HepG2 (cell line): Measurements from ENCODE around the gene KRT6B. TPM values are rescaled to one million over a fixed set of nuclear protein-coding genes. Genes with fewer than 3 reads are reported as not detected.

Source experiments
- ATAC-seq: fragments of 200-7000 bp; cut with Tn5 transposase; 3 replicates; pipeline ENCODE4 v1.9.1; 2020; ENCODE audit warnings: mild to moderate bottlenecking, moderate library complexity
- BruUV-seq: library from RNA; stranded (reverse); fragments of 400-500 nt; replicated peaks from 2 replicates; lab custom pipeline; 2021; lab: Mats Ljungman, UMichigan
- CTCF ChIA-PET: fragments of 300-600 bp; formaldehyde crosslinking; extraction: SDS; loops from one replicate; lab custom pipeline; 2021; ENCODE audit warnings: low total read pairs, inconsistent platforms, low intra/inter-chr PET ratio; lab: Yijun Ruan, JAX
- POLR2A ChIA-PET: fragments of 350-600 bp; sonication (Branson Sonifier 250); formaldehyde crosslinking; loops from one replicate; lab custom pipeline; 2020; ENCODE audit warnings: antibody characterized with exemption, inconsistent platforms; lab: Yijun Ruan, JAX
- DNase-seq: peaks from one replicate; pipeline ENCODE4 v3.0.0-alpha.2; 2015; ENCODE audit warnings: low spot score
- FAIRE-seq: peaks from 3 replicates; lab custom pipeline; 2011; peaks lifted over from hg19 to GRCh38; lab: Jason Lieb, UNC
- H2AFZ ChIP-seq: one replicate; pipeline ENCODE4 v1.6.1; 2011; ENCODE audit warnings: low read length, inconsistent platforms
- H3K27ac ChIP-seq: fragments of 300-600 bp; 3 replicates; pipeline ENCODE4 v1.8.0; 2011; ENCODE audit warnings: mixed run types, mild to moderate bottlenecking, mixed read lengths, low read length, inconsistent platforms; ENCODE audit not compliant: insufficient read depth; ENCODE audit errors: extremely low read length
- H3K27me3 ChIP-seq, 2 experiments: fragments of 200-600 bp in 1 of 2; 2 replicates in 1 of 2; 3 replicates in 1 of 2; pipeline versions ENCODE4 v1.6.0 to v1.8.0; 2011; ENCODE audit warnings: low read length in 2 of 2, mild to moderate bottlenecking in 2 of 2, moderate library complexity in 2 of 2, inconsistent platforms in 1 of 2; ENCODE audit not compliant: insufficient read depth in 2 of 2, control insufficient read depth in 1 of 2
- H3K36me3 ChIP-seq, 2 experiments: fragments of 200-600 bp in 1 of 2; replicated peaks in 1 of 2; 2 replicates in 1 of 2; 3 replicates in 1 of 2; pipeline versions ENCODE4 v1.5.1 to v1.8.0; 2011; ENCODE audit warnings: low read length in 2 of 2, inconsistent platforms in 1 of 2; ENCODE audit not compliant: insufficient read depth in 2 of 2, control insufficient read depth in 1 of 2
- H3K4me1 ChIP-seq: 2 replicates; pipeline ENCODE4 v1.5.1; 2012; ENCODE audit warnings: low read length, inconsistent platforms; ENCODE audit not compliant: insufficient read depth
- H3K4me2 ChIP-seq: 2 replicates; pipeline ENCODE4 v1.6.0; 2011; ENCODE audit warnings: low read depth, low read length, inconsistent platforms
- H3K4me3 ChIP-seq, 3 experiments: fragments of 200-600 bp in 1 of 3; sonication (generic), shearing (Covaris generic) in 1 of 3; replicated peaks in 1 of 3; 2 replicates each; pipeline ENCODE4 v1.5.1; 2011 to 2016; ENCODE audit warnings: low read length in 3 of 3, inconsistent platforms in 2 of 3, low read depth in 2 of 3, mild to moderate bottlenecking in 2 of 3, control low read depth in 1 of 3, mixed read lengths in 1 of 3; ENCODE audit not compliant: insufficient read depth in 1 of 3
- H3K79me2 ChIP-seq: one replicate; pipeline ENCODE4 v1.6.1; 2011; ENCODE audit warnings: low read length, inconsistent platforms; ENCODE audit not compliant: insufficient read depth
- H3K9ac ChIP-seq: 2 replicates; pipeline ENCODE4 v1.6.0; 2011; ENCODE audit warnings: mild to moderate bottlenecking, low read depth, low read length, inconsistent platforms; ENCODE audit not compliant: insufficient read depth
- H3K9me3 ChIP-seq: 2 replicates; pipeline ENCODE4 v1.5.1; 2012; ENCODE audit warnings: mild to moderate bottlenecking, low read length
- H4K20me1 ChIP-seq: 2 replicates; pipeline ENCODE4 v1.6.0; 2011; ENCODE audit warnings: inconsistent platforms, mild to moderate bottlenecking, low read length, moderate library complexity; ENCODE audit not compliant: insufficient read depth
- ATF1 ChIP-seq: IDR thresholded peaks from 2 replicates; pipeline ENCODE4 v1.6.1; 2016; ENCODE audit warnings: mild to moderate bottlenecking, control low read depth
- BORCS8-MEF2B ChIP-seq: sonication (generic); formaldehyde crosslinking; IDR thresholded peaks from 2 replicates; pipeline ENCODE4 v1.8.0; 2022; ENCODE audit warnings: mild to moderate bottlenecking, missing genetic modification reagents
- CC2D1A ChIP-seq: sonication (generic); formaldehyde crosslinking; IDR thresholded peaks from 2 replicates; pipeline ENCODE4 v1.8.1; 2023; ENCODE audit warnings: mild to moderate bottlenecking, missing genetic modification reagents
- CHD2 ChIP-seq: IDR thresholded peaks from 2 replicates; pipeline ENCODE4 v1.6.1; 2011; ENCODE audit warnings: low read depth, low read length, improper control_type of control experiment
- ELF3 ChIP-seq: IDR thresholded peaks from 2 replicates; pipeline ENCODE4 v1.6.1; 2016; ENCODE audit warnings: missing genetic modification reagents, missing compliant biosample characterization
- JDP2 ChIP-seq: sonication (generic); formaldehyde crosslinking; IDR thresholded peaks from 2 replicates; pipeline ENCODE4 v1.8.1; 2022; ENCODE audit warnings: missing genetic modification reagents, borderline replicate concordance
- LCORL ChIP-seq, 2 experiments: fragments of 450-650 bp in 1 of 2; sonication (generic) in 1 of 2; formaldehyde crosslinking in 1 of 2; IDR thresholded peaks; 2 replicates each; pipeline versions ENCODE4 v1.5.0 to v1.6.1; 2017 to 2020; ENCODE audit warnings: antibody characterized with exemption in 1 of 2, missing genetic modification reagents in 1 of 2
- RFX1 ChIP-seq: fragments of 450-650 bp; IDR thresholded peaks from 2 replicates; pipeline ENCODE4 v1.6.1; 2017
- RORA ChIP-seq: sonication (generic); formaldehyde crosslinking; IDR thresholded peaks from 2 replicates; pipeline ENCODE4 v1.5.0; 2020; ENCODE audit warnings: mild to moderate bottlenecking, missing genetic modification reagents, moderate library complexity
- TCF7L2 ChIP-seq: IDR thresholded peaks from 2 replicates; pipeline ENCODE4 v1.6.1; 2011; ENCODE audit warnings: mild to moderate bottlenecking, low read depth, low read length, moderate library complexity
- U2AF1 ChIP-seq: fragments of 200-400 bp; formaldehyde crosslinking; optimal IDR thresholded peaks from 2 replicates; pipeline ENCODE3; 2017; ENCODE audit warnings: mild to moderate bottlenecking, low read depth, low read length
- ZNF235 ChIP-seq: sonication (generic); formaldehyde crosslinking; IDR thresholded peaks from 2 replicates; pipeline ENCODE4 v1.8.1; 2023; ENCODE audit warnings: mild to moderate bottlenecking, missing genetic modification reagents, borderline replicate concordance
- ZNF747 ChIP-seq: sonication (generic); formaldehyde crosslinking; IDR thresholded peaks from 2 replicates; pipeline ENCODE4 v1.8.1; 2023; ENCODE audit warnings: missing genetic modification reagents, mild to moderate bottlenecking, borderline replicate concordance
- ZNF841 ChIP-seq: sonication (generic); formaldehyde crosslinking; IDR thresholded peaks from 2 replicates; pipeline ENCODE4 v1.8.1; 2023; ENCODE audit warnings: missing genetic modification reagents, borderline replicate concordance
- ZNF879 ChIP-seq: sonication (generic); formaldehyde crosslinking; IDR thresholded peaks from 2 replicates; pipeline ENCODE4 v1.8.1; 2023; ENCODE audit warnings: missing genetic modification reagents
- WGBS: methylation state at CpG from one replicate; pipeline ENCODE4 v1.1.6; 2017; ENCODE audit warnings: low lambda C conversion rate; 5-methylcytosine and 5-hydroxymethylcytosine counted together
- in situ Hi-C: cut with HindIII; loops from 2 replicates; pipeline ENCODE4 v1.10.0; 2017; ENCODE audit warnings: low pct_unique_long_range_greater_than_20kb; ENCODE audit not compliant: extremely low pct_ligation_motif_present
- intact Hi-C: fragments of 100-400 bp; cut with micrococcal nuclease; formaldehyde crosslinking; loops from one replicate; pipeline ENCODE4 v1.10.0; 2022; ENCODE audit not compliant: unreplicated experiment
- polyA plus RNA-seq, 8 experiments: library from polyadenylated mRNA; depleted of rRNA in 3 of 8; stranded (reverse) in 7 of 8; unstranded in 1 of 8; fragments of >200 nt; fragmentation: Illumina TruSeq in 4 of 8; extraction: Trizol in 4 of 8; gene quantifications; 2 replicates each; pipeline versions ENCODE4 v1.2.1 to v1.2.3, GENCODE V29; 2011 to 2016; ENCODE audit warnings: low read depth in 4 of 8, missing spikeins in 1 of 8, mixed read lengths in 1 of 8; ENCODE audit not compliant: insufficient read depth in 1 of 8
- total RNA-seq, 5 experiments: library from RNA; depleted of rRNA; stranded (reverse); fragments of >200 nt; fragmentation: Illumina TruSeq; extraction: Trizol; gene quantifications; 2 replicates each; pipeline ENCODE4 v1.2.3, GENCODE V29; 2016; ENCODE audit warnings: low read depth in 1 of 5
- TF ChIP-seq, protein P1 (sequence below): sonication (generic); formaldehyde crosslinking; IDR thresholded peaks from 2 replicates; pipeline ENCODE4 v1.5.0; 2020; ENCODE audit warnings: missing genetic modification reagents, mild to moderate bottlenecking, borderline replicate concordance
- TF ChIP-seq, protein P2 (sequence below): sonication (generic); formaldehyde crosslinking; IDR thresholded peaks from 2 replicates; pipeline ENCODE4 v1.9.0; 2021; ENCODE audit warnings: missing genetic modification reagents, mild to moderate bottlenecking, borderline replicate concordance
- TF ChIP-seq, protein P3 (sequence below): sonication (generic); formaldehyde crosslinking; IDR thresholded peaks from 2 replicates; pipeline ENCODE4 v1.4.0; 2020; ENCODE audit warnings: missing genetic modification reagents, borderline replicate concordance
- TF ChIP-seq, protein P4 (sequence below): sonication (generic); formaldehyde crosslinking; conservative IDR thresholded peaks from 2 replicates; pipeline ENCODE4 v1.4.0; 2020; ENCODE audit warnings: missing genetic modification reagents

Gene KRT6B
- total and polyA plus RNA-seq, 2 of the 13 experiments (the other 11 are each of a cell fraction or from before 2014, with no cell fraction given): not detected

DNA sequence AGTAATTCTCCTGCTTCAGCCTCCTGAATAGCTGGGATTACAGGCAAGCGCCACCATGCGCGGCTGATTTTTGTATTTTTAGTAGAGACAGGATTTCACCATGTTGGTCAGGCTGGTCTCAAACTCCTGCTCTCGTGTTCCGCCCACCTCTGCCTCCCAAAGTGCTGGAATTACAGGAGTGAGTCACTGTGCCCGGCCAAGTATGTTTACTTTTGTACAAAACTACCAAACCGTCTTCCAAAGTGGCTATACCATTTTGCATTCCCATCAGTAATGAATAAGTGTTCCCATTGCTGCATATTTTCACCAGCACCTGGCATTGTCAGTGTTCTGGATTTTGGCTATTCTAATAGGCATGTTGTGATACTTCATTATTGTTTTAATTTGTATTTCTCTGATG is 49.5 kb upstream of the KRT6B start:
- H3K4me2 ChIP-seq: no peak overlapping the region
- TF ChIP-seq RFX1 (no peak), ZNF841 (CRISPR knock-in tag) (no peak), ZNF747 (no peak), JDP2 (CRISPR knock-in tag) (no peak), ATF1 (CRISPR knock-in tag) (no peak), RORA (CRISPR knock-in tag) (no peak), CHD2 (no peak), U2AF1 (no peak), LCORL (IDR thresholded peaks at IDR 0.05) (no peak), LCORL (CRISPR knock-in tag; IDR thresholded peaks at IDR 0.05) (no peak), ELF3 (CRISPR knock-in tag) (no peak), BORCS8-MEF2B (CRISPR knock-in tag) (no peak), ZNF235 (CRISPR knock-in tag) (no peak), CC2D1A (CRISPR knock-in tag) (no peak), ZNF879 (CRISPR knock-in tag) (no peak), TCF7L2 (no peak)
- TF ChIP-seq, protein P1, sequence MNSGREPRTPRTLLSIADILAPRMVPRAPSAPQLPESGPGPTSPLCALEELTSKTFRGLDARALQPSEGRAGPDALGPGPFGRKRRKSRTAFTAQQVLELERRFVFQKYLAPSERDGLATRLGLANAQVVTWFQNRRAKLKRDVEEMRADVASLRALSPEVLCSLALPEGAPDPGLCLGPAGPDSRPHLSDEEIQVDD: no peak
- TF ChIP-seq, protein P2, sequence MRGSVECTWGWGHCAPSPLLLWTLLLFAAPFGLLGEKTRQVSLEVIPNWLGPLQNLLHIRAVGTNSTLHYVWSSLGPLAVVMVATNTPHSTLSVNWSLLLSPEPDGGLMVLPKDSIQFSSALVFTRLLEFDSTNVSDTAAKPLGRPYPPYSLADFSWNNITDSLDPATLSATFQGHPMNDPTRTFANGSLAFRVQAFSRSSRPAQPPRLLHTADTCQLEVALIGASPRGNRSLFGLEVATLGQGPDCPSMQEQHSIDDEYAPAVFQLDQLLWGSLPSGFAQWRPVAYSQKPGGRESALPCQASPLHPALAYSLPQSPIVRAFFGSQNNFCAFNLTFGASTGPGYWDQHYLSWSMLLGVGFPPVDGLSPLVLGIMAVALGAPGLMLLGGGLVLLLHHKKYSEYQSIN (CRISPR knock-in tag): no peak
- TF ChIP-seq, protein P3, sequence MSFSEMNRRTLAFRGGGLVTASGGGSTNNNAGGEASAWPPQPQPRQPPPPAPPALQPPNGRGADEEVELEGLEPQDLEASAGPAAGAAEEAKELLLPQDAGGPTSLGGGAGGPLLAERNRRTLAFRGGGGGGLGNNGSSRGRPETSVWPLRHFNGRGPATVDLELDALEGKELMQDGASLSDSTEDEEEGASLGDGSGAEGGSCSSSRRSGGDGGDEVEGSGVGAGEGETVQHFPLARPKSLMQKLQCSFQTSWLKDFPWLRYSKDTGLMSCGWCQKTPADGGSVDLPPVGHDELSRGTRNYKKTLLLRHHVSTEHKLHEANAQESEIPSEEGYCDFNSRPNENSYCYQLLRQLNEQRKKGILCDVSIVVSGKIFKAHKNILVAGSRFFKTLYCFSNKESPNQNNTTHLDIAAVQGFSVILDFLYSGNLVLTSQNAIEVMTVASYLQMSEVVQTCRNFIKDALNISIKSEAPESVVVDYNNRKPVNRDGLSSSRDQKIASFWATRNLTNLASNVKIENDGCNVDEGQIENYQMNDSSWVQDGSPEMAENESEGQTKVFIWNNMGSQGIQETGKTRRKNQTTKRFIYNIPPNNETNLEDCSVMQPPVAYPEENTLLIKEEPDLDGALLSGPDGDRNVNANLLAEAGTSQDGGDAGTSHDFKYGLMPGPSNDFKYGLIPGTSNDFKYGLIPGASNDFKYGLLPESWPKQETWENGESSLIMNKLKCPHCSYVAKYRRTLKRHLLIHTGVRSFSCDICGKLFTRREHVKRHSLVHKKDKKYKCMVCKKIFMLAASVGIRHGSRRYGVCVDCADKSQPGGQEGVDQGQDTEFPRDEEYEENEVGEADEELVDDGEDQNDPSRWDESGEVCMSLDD: no peak
- TF ChIP-seq, protein P4, sequence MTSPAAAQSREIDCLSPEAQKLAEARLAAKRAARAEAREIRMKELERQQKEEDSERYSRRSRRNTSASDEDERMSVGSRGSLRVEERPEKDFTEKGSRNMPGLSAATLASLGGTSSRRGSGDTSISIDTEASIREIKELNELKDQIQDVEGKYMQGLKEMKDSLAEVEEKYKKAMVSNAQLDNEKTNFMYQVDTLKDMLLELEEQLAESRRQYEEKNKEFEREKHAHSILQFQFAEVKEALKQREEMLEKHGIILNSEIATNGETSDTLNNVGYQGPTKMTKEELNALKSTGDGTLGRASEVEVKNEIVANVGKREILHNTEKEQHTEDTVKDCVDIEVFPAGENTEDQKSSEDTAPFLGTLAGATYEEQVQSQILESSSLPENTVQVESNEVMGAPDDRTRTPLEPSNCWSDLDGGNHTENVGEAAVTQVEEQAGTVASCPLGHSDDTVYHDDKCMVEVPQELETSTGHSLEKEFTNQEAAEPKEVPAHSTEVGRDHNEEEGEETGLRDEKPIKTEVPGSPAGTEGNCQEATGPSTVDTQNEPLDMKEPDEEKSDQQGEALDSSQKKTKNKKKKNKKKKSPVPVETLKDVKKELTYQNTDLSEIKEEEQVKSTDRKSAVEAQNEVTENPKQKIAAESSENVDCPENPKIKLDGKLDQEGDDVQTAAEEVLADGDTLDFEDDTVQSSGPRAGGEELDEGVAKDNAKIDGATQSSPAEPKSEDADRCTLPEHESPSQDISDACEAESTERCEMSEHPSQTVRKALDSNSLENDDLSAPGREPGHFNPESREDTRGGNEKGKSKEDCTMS (CRISPR knock-in tag): no peak
- BruUV-seq: no TSS peak
- no peak overlapping the region for H2AFZ ChIP-seq
- no peaks in the 10 kb centered on the region for H3K9me3 ChIP-seq
- H4K20me1 ChIP-seq: no peaks in the 10 kb centered on the region
- intact Hi-C loops (no loop called here), in situ Hi-C loops (no loop called here)
- no peak for FAIRE-seq
- H3K4me3 ChIP-seq: no peak overlapping the region
- no peak overlapping the region for H3K27ac ChIP-seq
- 50% methylated on average over 7 of the region's 7 CpGs for WGBS
- H3K79me2 ChIP-seq: no peaks in the 10 kb centered on the region
- POLR2A ChIA-PET: no interaction called here
- CTCF ChIA-PET: no interaction called here
- no peak for ATAC-seq
- no peaks in the 10 kb centered on the region for H3K36me3 ChIP-seq
- H3K4me1 ChIP-seq: no peaks in the 10 kb centered on the region
- peaks cover 0 to 3% of the 10 kb centered on the region in 2 experiments; a peak in 1 of 5 replicates for H3K27me3 ChIP-seq
- DNase-seq: no peak
- no peak overlapping the region for H3K9ac ChIP-seq
